Keratinocyte (primary cell): Measurements from ENCODE around the gene CTSZ. TPM values are rescaled to one million over a fixed set of nuclear protein-coding genes. Genes with fewer than 3 reads are reported as not detected.

Experiments used
- DNase-seq: peaks from one replicate; pipeline ENCODE4 v3.0.0-alpha.2; 2011; ENCODE audit warnings: low read depth, missing footprints, low spot score
- FAIRE-seq: peaks from 2 replicates; lab custom pipeline; 2011; peaks lifted over from hg19 to GRCh38; lab: Jason Lieb, UNC
- H2AFZ ChIP-seq: 2 replicates; pipeline ENCODE4 v1.6.0; 2012; ENCODE audit warnings: low read length, control low read depth, inconsistent platforms; ENCODE audit not compliant: control insufficient read depth
- H3K27ac ChIP-seq: 2 replicates; pipeline ENCODE4 v1.5.1; 2011; ENCODE audit warnings: low read length; ENCODE audit not compliant: control insufficient read depth, insufficient read depth
- H3K27me3 ChIP-seq: 3 replicates; pipeline ENCODE4 v1.6.0; 2011; ENCODE audit warnings: low read length; ENCODE audit not compliant: control insufficient read depth, insufficient read depth; ENCODE audit errors: extremely low read depth
- H3K36me3 ChIP-seq, 2 experiments: 2 replicates in 1 of 2; 3 replicates in 1 of 2; pipeline ENCODE4 v1.5.1; 2011; ENCODE audit warnings: low read length in 2 of 2, mild to moderate bottlenecking in 1 of 2; ENCODE audit not compliant: control insufficient read depth in 2 of 2, insufficient read depth in 2 of 2; ENCODE audit errors: extremely low read depth in 1 of 2
- H3K4me1 ChIP-seq: 3 replicates; pipeline ENCODE4 v1.5.1; 2011; ENCODE audit warnings: low read length; ENCODE audit not compliant: control insufficient read depth, insufficient read depth; ENCODE audit errors: extremely low read depth
- H3K4me2 ChIP-seq: 3 replicates; pipeline ENCODE4 v1.6.0; 2011; ENCODE audit warnings: low read depth, low read length; ENCODE audit not compliant: control insufficient read depth, insufficient read depth; ENCODE audit errors: extremely low read depth
- H3K4me3 ChIP-seq, 3 experiments: fragments of 200-600 bp in 1 of 3; sonication (generic) in 1 of 3; 2 replicates in 2 of 3; 3 replicates in 1 of 3; pipeline ENCODE4 v1.5.1; 2011 to 2016; ENCODE audit warnings: low read length in 3 of 3, mild to moderate bottlenecking in 3 of 3, control low read depth in 2 of 3, inconsistent platforms in 1 of 3, low read depth in 1 of 3, mixed read lengths in 1 of 3, mixed run types in 1 of 3, moderate library complexity in 1 of 3; ENCODE audit not compliant: control insufficient read depth in 2 of 3, insufficient read depth in 2 of 3; ENCODE audit errors: extremely low read depth in 1 of 3
- H3K79me2 ChIP-seq: 2 replicates; pipeline ENCODE4 v1.6.0; 2012; ENCODE audit warnings: low read length; ENCODE audit not compliant: control insufficient read depth, insufficient read depth
- H3K9ac ChIP-seq: 3 replicates; pipeline ENCODE4 v1.6.0; 2011; ENCODE audit warnings: low read length; ENCODE audit not compliant: control insufficient read depth, insufficient read depth; ENCODE audit errors: extremely low read depth
- H3K9me1 ChIP-seq: 3 replicates; pipeline ENCODE4 v1.6.0; 2011; ENCODE audit warnings: low read length; ENCODE audit not compliant: control insufficient read depth, insufficient read depth; ENCODE audit errors: extremely low read depth
- H3K9me3 ChIP-seq: 2 replicates; pipeline ENCODE4 v1.5.1; 2012; ENCODE audit warnings: low read depth, low read length; ENCODE audit not compliant: control insufficient read depth
- H4K20me1 ChIP-seq: 3 replicates; pipeline ENCODE4 v1.6.0; 2011; ENCODE audit warnings: low read length; ENCODE audit not compliant: control insufficient read depth, insufficient read depth; ENCODE audit errors: extremely low read depth
- CTCF ChIP-seq, 3 experiments: IDR thresholded peaks in 1 of 3; conservative IDR thresholded peaks in 1 of 3; optimal IDR thresholded peaks in 1 of 3; 2 replicates in 2 of 3; 3 replicates in 1 of 3; pipeline versions ENCODE3 to v1.5.1; 2011; ENCODE audit warnings: low read length in 3 of 3, mild to moderate bottlenecking in 3 of 3, moderate library complexity in 2 of 3, control low read depth in 1 of 3, inconsistent platforms in 1 of 3; ENCODE audit not compliant: insufficient read depth in 2 of 3; ENCODE audit errors: extremely low read depth in 1 of 3
- EZH2 ChIP-seq: IDR thresholded peaks from one replicate; pipeline ENCODE4 v1.6.1; 2012; ENCODE audit warnings: inconsistent platforms, mild to moderate bottlenecking, low read length, moderate library complexity
- dilution Hi-C: fragments of 300-500 bp; cut with MboI; formaldehyde crosslinking; loops from one replicate; pipeline ENCODE4 v1.7.0; 2020; ENCODE audit warnings: low sequenced_read_pairs; ENCODE audit not compliant: extremely low pct_ligation_motif_present
- polyA minus RNA-seq, 3 experiments: library from RNA; depleted of rRNA, polyadenylated mRNA; stranded (reverse); fragments of >200 nt; gene quantifications; 1 replicate in 1 of 3; 2 replicates in 1 of 3; 3 replicates in 1 of 3; pipeline ENCODE4 v1.2.3, GENCODE V29; 2011
- polyA plus RNA-seq, 5 experiments: library from polyadenylated mRNA; depleted of rRNA in 3 of 5; stranded (reverse) in 3 of 5; stranded (forward) in 1 of 5; unstranded in 1 of 5; fragments of >200 nt; gene quantifications; 1 replicate in 1 of 5; 2 replicates in 3 of 5; 3 replicates in 1 of 5; pipeline versions ENCODE4 v1.2.1 to v1.2.3, GENCODE V29; 2011 to 2012; ENCODE audit warnings: missing spikeins in 2 of 5, low read depth in 1 of 5, low replicate concordance in 1 of 5

The CTSZ gene
- 102 to 171 TPM (median 138 TPM) in 3 replicates for polyA plus RNA-seq
- 63.5 TPM for polyA plus RNA-seq (2011; ENCODE audit: low read depth)
- polyA plus RNA-seq (2011; cell fraction: cytosol; rRNA removed): 76.8 and 119 TPM in 2 replicates
- polyA plus RNA-seq (2011; cell fraction: nucleus; rRNA removed): 133 and 140 TPM in 2 replicates
- 25.5 and 178 TPM in 2 replicates for polyA plus RNA-seq (2012; ENCODE audit: low replicate concordance)
- polyA minus RNA-seq: 74.1 to 149 TPM (median 79.1 TPM) in 3 replicates
- 105 TPM for polyA minus RNA-seq (2011; cell fraction: cytosol; rRNA and poly(A)+ RNA removed)
- polyA minus RNA-seq (2011; cell fraction: nucleus; rRNA and poly(A)+ RNA removed): 54.2 and 59.5 TPM in 2 replicates

GRCh38 chr20:59006864-59007664, at the start of gene CTSZ:
Gene CTSZ (minus strand): TSS chr20:59007254. CDS start chr20:59007128, 126 bp downstream.
- DNase-seq (no peak), FAIRE-seq (no peak)
- Histone ChIP-seq H3K4me2 (peak within 1 kb of the TSS; percentile 93), H3K9me3 (no peaks in the 10 kb centered on the region), H2AFZ (peak within 1 kb of the TSS; percentile 70), H3K9me1 (no peaks in the 10 kb centered on the region), H4K20me1 (no peaks in the 10 kb centered on the region), H3K27me3 (no peaks in the 10 kb centered on the region), H3K4me1 (peaks cover 36% of the 10 kb centered on the region), H3K4me3 (peak within 1 kb of the TSS; percentile 63 to 81 (median 80)), H3K27ac (peak within 1 kb of the TSS; percentile 58), H3K79me2 (peaks cover 16% of the 10 kb centered on the region), H3K36me3 (peaks cover 3 to 11% of the 10 kb centered on the region in 2 experiments), H3K9ac (peak within 1 kb of the TSS; percentile 85)
- dilution Hi-C loops: no loop called here
- TF ChIP-seq CTCF (optimal IDR thresholded peaks at IDR 0.05 in 1 of 3, IDR thresholded peaks at IDR 0.05 in 1 of 3, conservative IDR thresholded peaks at IDR 0.05 in 1 of 3; ENCODE audit: extremely low read depth in 1 of 3, insufficient read depth in 2 of 3, low read length in 3 of 3): no peak
- TF ChIP-seq EZH2: no peak

- H3K36me3 ChIP-seq: no peaks in the 10 kb centered on the region
- FAIRE-seq (no peak), DNase-seq (no peak)
- H4K20me1 ChIP-seq: no peaks in the 10 kb centered on the region
- H2AFZ ChIP-seq: no peak overlapping the region
- no peak overlapping the region for H3K27ac ChIP-seq
- no peak overlapping the region for H3K9ac ChIP-seq
- peak in 2 of 3 experiments; percentile 16 to 37 for TF ChIP-seq CTCF (optimal IDR thresholded peaks at IDR 0.05 in 1 of 3, IDR thresholded peaks at IDR 0.05 in 1 of 3, conservative IDR thresholded peaks at IDR 0.05 in 1 of 3; ENCODE audit: extremely low read depth in 1 of 3, insufficient read depth in 2 of 3, low read length in 3 of 3)
- no peak for TF ChIP-seq EZH2
- no peaks in the 10 kb centered on the region for H3K4me1 ChIP-seq
- no peaks in the 10 kb centered on the region for H3K27me3 ChIP-seq
- H3K79me2 ChIP-seq: no peaks in the 10 kb centered on the region
- dilution Hi-C loops: no loop called here
- H3K4me3 ChIP-seq: no peak overlapping the region
- H3K9me3 ChIP-seq: no peaks in the 10 kb centered on the region
- no peak overlapping the region for H3K4me2 ChIP-seq
- no peaks in the 10 kb centered on the region for H3K9me1 ChIP-seq
These were observed 48.2 kb upstream of the CTSZ start for GRCh38 chr20:59055302-59055701.
